ENCODE data around the gene DDX39A. TPM values are rescaled to one million over a fixed set of nuclear protein-coding genes. Genes with fewer than 3 reads are reported as not detected.

DDX39A gene
- total RNA-seq: 56.1 and 78.5 TPM in 2 replicates

DNA sequence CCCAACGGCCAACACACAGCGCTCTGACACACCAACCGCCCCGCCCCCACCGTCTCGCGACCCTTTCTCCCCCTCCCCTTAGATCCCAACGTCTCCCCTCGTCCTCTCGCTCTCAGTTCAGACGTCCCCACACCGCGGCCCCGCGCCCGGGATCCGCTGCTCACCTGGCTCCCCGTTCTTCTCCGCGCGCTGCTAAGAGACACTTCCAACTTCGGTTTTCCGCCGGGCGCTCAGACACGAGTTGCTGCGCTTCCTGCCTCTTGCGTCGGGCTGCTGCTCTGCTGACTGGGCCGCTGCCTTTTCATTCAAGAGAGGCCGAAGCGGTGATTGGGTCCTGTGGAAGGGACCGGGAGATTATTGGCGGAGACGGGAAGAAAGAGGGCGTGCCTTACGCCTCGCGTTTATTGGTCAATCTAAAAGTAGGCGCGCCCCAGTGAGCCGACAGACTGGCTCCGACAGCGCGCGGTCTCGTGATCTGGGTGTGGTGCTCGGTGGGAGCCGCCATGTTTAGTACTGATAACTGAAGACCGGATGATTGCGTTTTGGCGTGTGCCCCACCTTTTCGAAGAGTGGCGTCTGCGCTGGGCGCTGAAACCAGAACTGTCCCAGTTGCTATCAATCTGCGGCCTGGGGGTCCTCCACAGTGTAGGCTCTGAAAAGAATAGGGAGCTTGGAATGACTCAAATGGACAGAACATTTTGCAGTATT is at the start of gene DDX39A:
Gene DDX39A, minus strand, starts transcription at position 236 of the 708 bp plus-strand sequence. CDS start 6,121 bp downstream, outside the sequence.

GRCh38 chr19:14432791-14433553 is 13.8 kb upstream of the DDX39A start, which contains the start of gene PKN1:
TSS of gene PKN1 (plus strand) at chr19:14433306. CDS start at chr19:14433522, 216 bp downstream.

Other genes starting within 250 kb of the DDX39A start
- 2.4 and 3.3 TPM in 2 replicates for gene ADGRL1, start 213.2 kb downstream of the DDX39A start, total RNA-seq
- 43.2 and 56.1 TPM in 2 replicates for gene ADGRE5, start 37.9 kb downstream of the DDX39A start, total RNA-seq
- 114 and 136 TPM in 2 replicates for gene PKN1, start 14.0 kb upstream of the DDX39A start, total RNA-seq
- 15.5 and 35.5 TPM in 2 replicates for gene PTGER1, start 56.0 kb upstream of the DDX39A start, total RNA-seq
- 145 and 146 TPM in 2 replicates for gene GIPC1, start 76.8 kb upstream of the DDX39A start, total RNA-seq
- gene DNAJB1, start 99.1 kb upstream of the DDX39A start, total RNA-seq: 52.6 and 52.7 TPM in 2 replicates
- gene TECR, start 110.3 kb upstream of the DDX39A start, total RNA-seq: 19.9 and 22.3 TPM in 2 replicates
- gene NDUFB7, start 152.7 kb upstream of the DDX39A start, total RNA-seq: 315 and 451 TPM in 2 replicates
- gene CLEC17A, start 163.7 kb upstream of the DDX39A start, total RNA-seq: 0.06 and 0.13 TPM in 2 replicates

All from aortic smooth muscle cell (primary cell).